KMS-11 (cell line): ENCODE data around the gene STON2.

Experiments
- H2AFZ ChIP-seq: fragments of 200-600 bp; sonication (generic); 2 replicates; pipeline ENCODE4 v1.6.1; 2016; ENCODE audit warnings: antibody characterized with exemption, mixed run types, low read depth
- H3K27ac ChIP-seq: fragments of 200-600 bp; sonication (generic); 2 replicates; pipeline ENCODE4 v1.6.1; 2016; ENCODE audit warnings: mild to moderate bottlenecking, mixed run types
- H3K27me3 ChIP-seq: fragments of 200-600 bp; sonication (generic); 2 replicates; pipeline ENCODE4 v1.6.1; 2017; ENCODE audit warnings: mild to moderate bottlenecking, low read depth, mixed run types, moderate library complexity; ENCODE audit not compliant: insufficient read depth
- H3K36me3 ChIP-seq: fragments of 200-600 bp; sonication (generic); 2 replicates; pipeline ENCODE4 v1.6.1; 2017; ENCODE audit warnings: mild to moderate bottlenecking, mixed run types; ENCODE audit not compliant: insufficient read depth
- H3K4me1 ChIP-seq: fragments of 200-600 bp; sonication (generic); 2 replicates; pipeline ENCODE4 v1.6.1; 2016; ENCODE audit warnings: mild to moderate bottlenecking, low read depth, mixed run types; ENCODE audit not compliant: poor library complexity, severe bottlenecking
- H3K4me2 ChIP-seq: fragments of 200-600 bp; sonication (generic); 2 replicates; pipeline ENCODE4 v1.7.0; 2016; ENCODE audit warnings: mild to moderate bottlenecking, mixed run types
- H3K4me3 ChIP-seq: fragments of 200-600 bp; sonication (generic); IDR thresholded peaks from 2 replicates; pipeline ENCODE4 v1.6.1; 2017; ENCODE audit warnings: low read depth, low read length, mixed read lengths; ENCODE audit not compliant: insufficient read depth
- H3K79me2 ChIP-seq: fragments of 200-600 bp; sonication (generic); 2 replicates; pipeline ENCODE4 v1.6.1; 2016; ENCODE audit warnings: low read depth, mixed run types; ENCODE audit not compliant: insufficient read depth
- H3K9ac ChIP-seq: fragments of 200-600 bp; sonication (generic); 2 replicates; pipeline ENCODE4 v1.6.1; 2016; ENCODE audit warnings: mild to moderate bottlenecking, mixed run types
- H4K20me1 ChIP-seq: fragments of 200-600 bp; sonication (generic); 2 replicates; pipeline ENCODE4 v1.6.1; 2016; ENCODE audit warnings: mild to moderate bottlenecking, mixed run types; ENCODE audit not compliant: insufficient read depth
- CTCF ChIP-seq: fragments of 200-600 bp; sonication (generic); conservative IDR thresholded peaks from 2 replicates; pipeline ENCODE4 v1.6.1; 2017; ENCODE audit warnings: low read depth, mild to moderate bottlenecking, antibody characterized with exemption, low read length, moderate library complexity, mixed read lengths

STON2 gene

GRCh38 chr14:81273521-81273920, 126.6 kb downstream of the STON2 start:
- Histone ChIP-seq H3K4me2 (no peak overlapping the region), H3K27me3 (no peaks in the 10 kb centered on the region), H3K4me3 (no peak overlapping the region), H3K79me2 (peaks cover 33% of the 10 kb centered on the region; the same call in 1 of the 2 replicates), H3K9ac (no peak overlapping the region), H2AFZ (no peak overlapping the region), H3K36me3 (0 out of 2 replicates have a peak, but pooled peaks cover 4% of the 10 kb centered on the region), H4K20me1 (no peaks in the 10 kb centered on the region), H3K4me1 (peaks cover 13% of the 10 kb centered on the region), H3K27ac (no peak overlapping the region)
- TF ChIP-seq CTCF: no peak

GRCh38 chr14:81272317-81272716, 127.8 kb downstream of the STON2 start:
- Histone ChIP-seq H3K4me1 (peaks cover 11% of the 10 kb centered on the region), H3K27ac (no peak overlapping the region), H3K79me2 (peaks cover 31% of the 10 kb centered on the region; the same call in 1 of the 2 replicates), H3K27me3 (no peaks in the 10 kb centered on the region), H3K4me2 (no peak overlapping the region), H2AFZ (no peak overlapping the region), H3K4me3 (no peak overlapping the region), H3K36me3 (no peaks in the 10 kb centered on the region; the same call in 1 of the 2 replicates), H3K9ac (no peak overlapping the region), H4K20me1 (no peaks in the 10 kb centered on the region)
- TF ChIP-seq CTCF: no peak

GRCh38 chr14:81269979-81270375, 130.1 kb downstream of the STON2 start:
- no peak for TF ChIP-seq CTCF
- Histone ChIP-seq H3K9ac (no peak overlapping the region), H2AFZ (no peak overlapping the region), H3K4me1 (peaks cover 4% of the 10 kb centered on the region), H3K4me2 (no peak overlapping the region), H3K36me3 (no peaks in the 10 kb centered on the region; the same call in 1 of the 2 replicates), H3K79me2 (peaks cover 14% of the 10 kb centered on the region; the same call in 1 of the 2 replicates), H3K27ac (no peak overlapping the region), H3K4me3 (no peak overlapping the region), H3K27me3 (no peaks in the 10 kb centered on the region), H4K20me1 (no peaks in the 10 kb centered on the region)

GRCh38 chr14:81269100-81269978, 130.8 kb downstream of the STON2 start:
- no peak overlapping the region for H3K9ac ChIP-seq
- no peak overlapping the region for H2AFZ ChIP-seq
- no peaks in the 10 kb centered on the region for H4K20me1 ChIP-seq
- no peaks in the 10 kb centered on the region for H3K27me3 ChIP-seq
- no peak overlapping the region for H3K4me3 ChIP-seq
- no peak overlapping the region for H3K27ac ChIP-seq
- H3K36me3 ChIP-seq: no peaks in the 10 kb centered on the region; the same call in 1 of the 2 replicates
- peak; percentile 65; the same call in 1 of the 2 replicates for TF ChIP-seq CTCF
- H3K79me2 ChIP-seq: peaks cover 11% of the 10 kb centered on the region; the same call in 1 of the 2 replicates
- no peak overlapping the region for H3K4me2 ChIP-seq
- peaks cover 4% of the 10 kb centered on the region for H3K4me1 ChIP-seq
